NK-92 (cell line): Measurements from ENCODE around the gene SLC6A14.

Experiments
- DNase-seq: peaks from one replicate; lab custom pipeline; 2025; ENCODE audit not compliant: unreplicated experiment; lab: John Stamatoyannopoulos, UW

The SLC6A14 gene

GRCh38 chrX:116436358-116436816 lies at the start of gene SLC6A14:
Gene SLC6A14, plus strand, starts transcription at chrX:116436606. Its CDS starts 104 bp downstream, at chrX:116436710.
- no peak for DNase-seq

GRCh38 chrX:116395752-116396151 lies 40.7 kb upstream of the SLC6A14 start:
- DNase-seq = no peak

GRCh38 chrX:116399681-116400080 lies 36.7 kb upstream of the SLC6A14 start:
- DNase-seq = no peak

- DNase-seq = no peak
Observed at GRCh38 chrX:116409219-116409618, 27.2 kb upstream of the SLC6A14 start.

GRCh38 chrX:116413273-116413672 lies 23.1 kb upstream of the SLC6A14 start:
- DNase-seq = no peak

- DNase-seq = no peak
Observed at GRCh38 chrX:116417214-116417613, 19.2 kb upstream of the SLC6A14 start.

GRCh38 chrX:116417968-116418367 lies 18.4 kb upstream of the SLC6A14 start:
- no peak for DNase-seq

- no peak for DNase-seq
Observed at GRCh38 chrX:116427978-116428377, 8.4 kb upstream of the SLC6A14 start.

- DNase-seq = no peak
Observed at GRCh38 chrX:116435597-116435996, 809 bp upstream of the SLC6A14 start.

- DNase-seq = no peak
Observed at GRCh38 chrX:116449156-116449555, 12.8 kb downstream of the SLC6A14 start.

GRCh38 chrX:116462822-116463221 lies 26.4 kb downstream of the SLC6A14 start, which contains the start of gene CT83:
Gene CT83, minus strand, starts transcription at chrX:116462976. Its CDS starts 120 bp downstream, at chrX:116462856.
- DNase-seq = no peak

- DNase-seq = no peak
Observed at GRCh38 chrX:116480059-116480458, 43.7 kb downstream of the SLC6A14 start.

- DNase-seq = no peak
Observed at GRCh38 chrX:116490104-116490503, 53.7 kb downstream of the SLC6A14 start.

GRCh38 chrX:116493271-116493670 lies 56.9 kb downstream of the SLC6A14 start:
- no peak for DNase-seq

GRCh38 chrX:116499780-116500179 lies 63.4 kb downstream of the SLC6A14 start:
- no peak for DNase-seq
